ENCODE results near the gene KIF1A. TPM values are rescaled to one million over a fixed set of nuclear protein-coding genes. Genes with fewer than 3 reads are reported as not detected.
A peak's percentile ranks its signal among the peaks of the same experiment; 100 is the strongest.

The KIF1A gene
- total RNA-seq, 1 experiment from 2014 or later, result 279 TPM

- TF ChIP-seq AFF4 (CRISPR knock-in tag; IDR thresholded peaks at IDR 0.05; ENCODE audit: borderline replicate concordance), result no peak
- TF ChIP-seq RORB (CRISPR knock-in tag; IDR thresholded peaks at IDR 0.05), result no peak
- TF ChIP-seq ZNF219 (CRISPR knock-in tag; IDR thresholded peaks at IDR 0.05; ENCODE audit: borderline replicate concordance), result no peak
- no peak for TF ChIP-seq ESRRA (CRISPR knock-in tag; IDR thresholded peaks at IDR 0.05; ENCODE audit: borderline replicate concordance)
- TF ChIP-seq USF1 (CRISPR knock-in tag; IDR thresholded peaks at IDR 0.05), result no peak
- no peak for TF ChIP-seq FOXJ3 (CRISPR knock-in tag; IDR thresholded peaks at IDR 0.05; ENCODE audit: borderline replicate concordance)
- TF ChIP-seq RELA (CRISPR knock-in tag; IDR thresholded peaks at IDR 0.05; ENCODE audit: borderline replicate concordance), result no peak
- no peak for TF ChIP-seq MXD4 (CRISPR knock-in tag; IDR thresholded peaks at IDR 0.05; ENCODE audit: borderline replicate concordance)
- no peak for TF ChIP-seq ZMAT4 (CRISPR knock-in tag; IDR thresholded peaks at IDR 0.05)
- no peak for TF ChIP-seq TEAD1 (CRISPR knock-in tag; IDR thresholded peaks at IDR 0.05)
- no peak for TF ChIP-seq ATF1 (CRISPR knock-in tag; IDR thresholded peaks at IDR 0.05)
- TF ChIP-seq ETV6 (CRISPR knock-in tag; IDR thresholded peaks at IDR 0.05), result no peak
- no peak for TF ChIP-seq GTF2I (CRISPR knock-in tag; conservative IDR thresholded peaks at IDR 0.05)
- TF ChIP-seq E2F1 (CRISPR knock-in tag; IDR thresholded peaks at IDR 0.05), result no peak
- no peak for TF ChIP-seq AR (CRISPR knock-in tag; IDR thresholded peaks at IDR 0.05)
- no peak for TF ChIP-seq HMGA2 (CRISPR knock-in tag; IDR thresholded peaks at IDR 0.05)
- TF ChIP-seq STAT6 (CRISPR knock-in tag; conservative IDR thresholded peaks at IDR 0.05; ENCODE audit: low read depth), result no peak
- TF ChIP-seq E2F4 (CRISPR knock-in tag; IDR thresholded peaks at IDR 0.05; ENCODE audit: borderline replicate concordance, low read depth), result no peak
- no peak for TF ChIP-seq ZSCAN18 (CRISPR knock-in tag; IDR thresholded peaks at IDR 0.05)
- TF ChIP-seq MLX (CRISPR knock-in tag; IDR thresholded peaks at IDR 0.05), result no peak
- 0 out of 2 replicates have a peak overlapping the region, but pooled peaks have one; percentile 26 for H3K27ac Mint-ChIP-seq
- DNase-seq (ENCODE audit: low spot score) (no peak), ATAC-seq (peak; percentile 60)
- no peak overlapping the region for H3K4me3 Mint-ChIP-seq
- no peaks in the 10 kb centered on the region for H3K36me3 Mint-ChIP-seq
- peaks cover 3% of the 10 kb centered on the region; the same call in 1 of the 2 replicates for H3K27me3 Mint-ChIP-seq (ENCODE audit: low read depth)
- H3K4me1 Mint-ChIP-seq, result no peaks in the 10 kb centered on the region
- CTCF ChIA-PET, result interaction anchor here (1.3 to 1.9 kb wide), 4 partner anchors 37 to 229 kb away, joined by 3 to 6 read pairs (median 4); no protein-coding TSS in a partner anchor
- H3K9me3 Mint-ChIP-seq, result no peaks in the 10 kb centered on the region
- POLR2A ChIA-PET, result no interaction called here
These were observed 134.1 kb downstream of the KIF1A start for GRCh38 chr2:240685771-240686371.
